ENCODE data around the gene FAM120A.

The FAM120A gene

GRCh38 chr9:93458712-93459111, 7.2 kb downstream of the FAM120A start:
- DNase-seq (ENCODE audit: low spot score in 2 of 2), result no peak
- no peak overlapping the region for H3K4me3 ChIP-seq

GRCh38 chr9:93459432-93459847, 8.0 kb downstream of the FAM120A start:
- Histone ChIP-seq H3K36me3 (replicated peaks) (peaks cover 14% of the 10 kb centered on the region), H3K4me3 (no peak overlapping the region), H3K4me1 (peaks cover 23% of the 10 kb centered on the region), H3K9me3 (no peaks in the 10 kb centered on the region), H3K27me3 (ENCODE audit: low read depth) (no peaks in the 10 kb centered on the region)
- in situ Hi-C loops (cut with MboI; ENCODE audit: low sequenced_read_pairs), result no loop called here
- no peak for DNase-seq (ENCODE audit: low spot score in 2 of 2)

More at GRCh38 chr9:93458712-93459111, 7.2 kb downstream of the FAM120A start:
- Histone ChIP-seq H3K9me3 (no peaks in the 10 kb centered on the region), H3K36me3 (replicated peaks) (peaks cover 14% of the 10 kb centered on the region), H3K4me1 (peaks cover 19% of the 10 kb centered on the region), H3K27me3 (ENCODE audit: low read depth) (no peaks in the 10 kb centered on the region)
- in situ Hi-C loops (cut with MboI; ENCODE audit: low sequenced_read_pairs), result no loop called here

GRCh38 chr9:93460689-93461413, 9.4 kb downstream of the FAM120A start:
- Histone ChIP-seq H3K4me3 (no peak overlapping the region), H3K36me3 (replicated peaks) (peaks cover 8% of the 10 kb centered on the region), H3K27me3 (ENCODE audit: low read depth) (no peaks in the 10 kb centered on the region), H3K4me1 (peaks cover 27% of the 10 kb centered on the region), H3K9me3 (no peaks in the 10 kb centered on the region)
- in situ Hi-C loops (cut with MboI; ENCODE audit: low sequenced_read_pairs), result no loop called here
- DNase-seq (ENCODE audit: low spot score in 2 of 2), result no peak

GRCh38 chr9:93461414-93461743, 9.9 kb downstream of the FAM120A start:
- Histone ChIP-seq H3K4me1 (peaks cover 27% of the 10 kb centered on the region), H3K36me3 (replicated peaks) (peaks cover 3% of the 10 kb centered on the region), H3K9me3 (no peaks in the 10 kb centered on the region), H3K27me3 (ENCODE audit: low read depth) (no peaks in the 10 kb centered on the region), H3K4me3 (no peak overlapping the region)
- in situ Hi-C loops (cut with MboI; ENCODE audit: low sequenced_read_pairs), result no loop called here
- DNase-seq (ENCODE audit: low spot score in 2 of 2), result no peak

- in situ Hi-C loops (cut with MboI; ENCODE audit: low sequenced_read_pairs), result no loop called here
- no peaks in the 10 kb centered on the region for H3K9me3 ChIP-seq
- no peak overlapping the region for H3K4me3 ChIP-seq
- peaks cover 31% of the 10 kb centered on the region for H3K4me1 ChIP-seq
- H3K27me3 ChIP-seq (ENCODE audit: low read depth), result no peaks in the 10 kb centered on the region
- no peaks in the 10 kb centered on the region; the same call in none of the 2 replicates for H3K36me3 ChIP-seq (replicated peaks)
- DNase-seq (ENCODE audit: low spot score in 2 of 2), result no peak
Observed at GRCh38 chr9:93461821-93462220, 10.3 kb downstream of the FAM120A start.

- Histone ChIP-seq H3K9me3 (no peaks in the 10 kb centered on the region), H3K4me3 (no peak overlapping the region), H3K36me3 (replicated peaks) (no peaks in the 10 kb centered on the region), H3K27me3 (ENCODE audit: low read depth) (no peaks in the 10 kb centered on the region), H3K4me1 (peaks cover 48% of the 10 kb centered on the region)
- DNase-seq (ENCODE audit: low spot score in 2 of 2), result no peak
- in situ Hi-C loops (cut with MboI; ENCODE audit: low sequenced_read_pairs), result no loop called here
Observed at GRCh38 chr9:93463638-93464248, 12.3 kb downstream of the FAM120A start.

- in situ Hi-C loops (cut with MboI; ENCODE audit: low sequenced_read_pairs), result no loop called here
- H3K4me1 ChIP-seq, result peaks cover 52% of the 10 kb centered on the region
- DNase-seq (ENCODE audit: low spot score in 2 of 2), result no peak
- H3K4me3 ChIP-seq, result no peak overlapping the region
- no peaks in the 10 kb centered on the region for H3K36me3 ChIP-seq (replicated peaks)
- no peaks in the 10 kb centered on the region for H3K27me3 ChIP-seq (ENCODE audit: low read depth)
- H3K9me3 ChIP-seq, result no peaks in the 10 kb centered on the region
Observed at GRCh38 chr9:93464395-93464794, 12.9 kb downstream of the FAM120A start.

- in situ Hi-C loops (cut with MboI; ENCODE audit: low sequenced_read_pairs), result no loop called here
- no peaks in the 10 kb centered on the region for H3K36me3 ChIP-seq (replicated peaks)
- H3K27me3 ChIP-seq (ENCODE audit: low read depth), result no peaks in the 10 kb centered on the region
- no peaks in the 10 kb centered on the region for H3K9me3 ChIP-seq
- no peak overlapping the region for H3K4me3 ChIP-seq
- peak in 1 of 2 experiments; percentile 3 for DNase-seq (ENCODE audit: low spot score in 2 of 2)
- H3K4me1 ChIP-seq, result peaks cover 54% of the 10 kb centered on the region
Observed at GRCh38 chr9:93464876-93465275, 13.4 kb downstream of the FAM120A start.

GRCh38 chr9:93465855-93466254, 14.4 kb downstream of the FAM120A start:
- H3K27me3 ChIP-seq (ENCODE audit: low read depth), result no peaks in the 10 kb centered on the region
- DNase-seq (ENCODE audit: low spot score in 2 of 2), result no peak
- H3K9me3 ChIP-seq, result no peaks in the 10 kb centered on the region
- H3K4me3 ChIP-seq, result no peak overlapping the region
- no peaks in the 10 kb centered on the region for H3K36me3 ChIP-seq (replicated peaks)
- peaks cover 56% of the 10 kb centered on the region for H3K4me1 ChIP-seq
- in situ Hi-C loops (cut with MboI; ENCODE audit: low sequenced_read_pairs), result no loop called here

- Histone ChIP-seq H3K27me3 (ENCODE audit: low read depth) (no peaks in the 10 kb centered on the region), H3K4me3 (no peak overlapping the region), H3K36me3 (replicated peaks) (peaks cover 4% of the 10 kb centered on the region; the same call in 1 of the 2 replicates), H3K4me1 (peaks cover 56% of the 10 kb centered on the region), H3K9me3 (no peaks in the 10 kb centered on the region)
- in situ Hi-C loops (cut with MboI; ENCODE audit: low sequenced_read_pairs), result no loop called here
- no peak for DNase-seq (ENCODE audit: low spot score in 2 of 2)
Observed at GRCh38 chr9:93466416-93467061, 15.1 kb downstream of the FAM120A start.

GRCh38 chr9:93467062-93467416, 15.6 kb downstream of the FAM120A start:
- no peaks in the 10 kb centered on the region for H3K27me3 ChIP-seq (ENCODE audit: low read depth)
- in situ Hi-C loops (cut with MboI; ENCODE audit: low sequenced_read_pairs), result no loop called here
- H3K9me3 ChIP-seq, result no peaks in the 10 kb centered on the region
- no peak overlapping the region for H3K4me3 ChIP-seq
- peak in 1 of 2 experiments; percentile 51 for DNase-seq (ENCODE audit: low spot score in 2 of 2)
- peaks cover 56% of the 10 kb centered on the region for H3K4me1 ChIP-seq
- peaks cover 8% of the 10 kb centered on the region; the same call in 1 of the 2 replicates for H3K36me3 ChIP-seq (replicated peaks)

GRCh38 chr9:93467462-93467861, 16.0 kb downstream of the FAM120A start:
- Histone ChIP-seq H3K4me3 (no peak overlapping the region), H3K36me3 (replicated peaks) (peaks cover 8% of the 10 kb centered on the region; the same call in 1 of the 2 replicates), H3K27me3 (ENCODE audit: low read depth) (no peaks in the 10 kb centered on the region), H3K4me1 (peaks cover 56% of the 10 kb centered on the region), H3K9me3 (no peaks in the 10 kb centered on the region)
- in situ Hi-C loops (cut with MboI; ENCODE audit: low sequenced_read_pairs), result no loop called here
- DNase-seq (ENCODE audit: low spot score in 2 of 2), result peak; percentile 29 to 43

- H3K9me3 ChIP-seq, result no peaks in the 10 kb centered on the region
- H3K36me3 ChIP-seq (replicated peaks), result peaks cover 12% of the 10 kb centered on the region
- no peak overlapping the region for H3K4me3 ChIP-seq
- in situ Hi-C loops (cut with MboI; ENCODE audit: low sequenced_read_pairs), result no loop called here
- no peaks in the 10 kb centered on the region for H3K27me3 ChIP-seq (ENCODE audit: low read depth)
- H3K4me1 ChIP-seq, result peaks cover 51% of the 10 kb centered on the region
- no peak for DNase-seq (ENCODE audit: low spot score in 2 of 2)
Observed at GRCh38 chr9:93468763-93469456, 17.4 kb downstream of the FAM120A start.

GRCh38 chr9:93470391-93470790, 18.9 kb downstream of the FAM120A start:
- no peaks in the 10 kb centered on the region for H3K9me3 ChIP-seq
- peaks cover 23% of the 10 kb centered on the region for H3K36me3 ChIP-seq (replicated peaks)
- peaks cover 42% of the 10 kb centered on the region for H3K4me1 ChIP-seq
- DNase-seq (ENCODE audit: low spot score in 2 of 2), result no peak
- in situ Hi-C loops (cut with MboI; ENCODE audit: low sequenced_read_pairs), result no loop called here
- no peaks in the 10 kb centered on the region for H3K27me3 ChIP-seq (ENCODE audit: low read depth)
- H3K4me3 ChIP-seq, result no peak overlapping the region
